Posterior vena cava (tissue), 2 donors: ENCODE measurements around the gene ACVR1C. TPM values are rescaled to one million over a fixed set of nuclear protein-coding genes. Genes with fewer than 3 reads are reported as not detected.

Experiments used
- DNase-seq: peaks from one replicate; pipeline ENCODE4 v3.0.0-alpha.2; 2020; ENCODE audit warnings: low spot score
- intact Hi-C, 2 donors: fragments of 100-400 bp; cut with DNase I; formaldehyde crosslinking; loops; one replicate each; pipeline versions ENCODE4 v1.14.1 to v1.14.2; 2022 to 2023
- long read RNA-seq, 2 donors: library from polyadenylated mRNA; unstranded; transcript quantifications; one replicate each; pipeline ENCODE4 v2.0.0, GENCODE V29; 2020 to 2021
- total RNA-seq, 2 donors: library from RNA; stranded (reverse); fragmentation: NEBNext Ultra II Directional; extraction: Animal tissue kit (Norgen Biotek cat#: 25700); gene quantifications; one replicate each; pipeline ENCODE4 v1.2.1, GENCODE V29; 2021
- donor health status: DM: yes; HTN: yes; CAD: no.
- donor health status: DM: yes; HTN: yes; CAD: no.

ACVR1C gene
- total RNA-seq = under 1 TPM; 0.19 to 0.52 TPM
- long read RNA-seq, donor 1 = 0 reads
- long read RNA-seq, donor 2 = 0 reads

DNA sequence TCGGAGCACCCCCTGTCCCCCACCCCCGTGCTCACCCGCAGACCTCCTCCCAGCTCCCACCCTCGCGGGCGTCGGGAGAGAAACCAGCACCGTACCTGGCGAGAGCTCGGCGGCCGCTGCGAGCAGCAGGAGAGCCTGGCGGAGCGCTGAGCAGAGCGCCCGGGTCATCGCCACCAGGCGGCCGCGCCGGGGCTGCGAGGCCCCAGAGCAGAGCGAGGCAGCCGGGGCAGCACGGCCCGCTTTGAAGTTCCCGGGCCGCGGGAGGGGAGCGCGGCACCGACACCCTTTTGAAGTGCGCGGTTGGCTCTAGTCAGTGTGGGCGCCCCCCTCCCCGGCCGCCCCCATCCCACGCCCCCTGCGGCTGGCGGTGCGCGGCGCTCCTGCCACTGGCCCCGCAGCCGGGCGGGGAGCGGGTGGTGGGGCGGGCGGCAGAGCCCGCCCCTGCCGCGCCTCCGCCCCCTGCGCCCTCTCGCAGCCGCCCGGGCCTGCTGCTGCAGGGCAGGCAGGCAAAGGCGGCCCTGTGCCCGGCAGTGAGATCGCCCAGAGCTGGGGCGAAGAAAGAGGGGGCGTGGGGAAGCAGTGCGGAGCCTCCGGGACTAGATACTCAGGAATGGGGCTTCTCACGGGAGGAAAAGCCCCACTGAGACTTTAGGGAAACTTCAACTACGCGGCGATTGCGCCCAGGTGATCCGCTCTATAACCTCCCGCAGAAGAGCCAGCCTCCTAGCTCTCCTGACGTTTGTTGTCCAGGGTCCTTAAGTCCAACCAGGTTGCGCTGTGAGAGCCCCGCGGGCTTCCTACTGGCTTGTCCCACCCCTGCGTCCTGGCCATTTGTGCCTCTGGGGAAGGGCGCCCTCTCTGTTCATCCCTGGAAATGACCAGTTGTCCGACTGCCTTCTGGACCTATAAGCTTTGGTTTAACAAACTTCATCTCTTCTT, at the start of gene ACVR1C:
Gene ACVR1C (minus strand): TSS at position 388 of the 939 bp plus-strand sequence. CDS start 220 bp downstream, at position 168.
- DNase-seq = peak; percentile 79
- intact Hi-C loops = no loop called here

DNA sequence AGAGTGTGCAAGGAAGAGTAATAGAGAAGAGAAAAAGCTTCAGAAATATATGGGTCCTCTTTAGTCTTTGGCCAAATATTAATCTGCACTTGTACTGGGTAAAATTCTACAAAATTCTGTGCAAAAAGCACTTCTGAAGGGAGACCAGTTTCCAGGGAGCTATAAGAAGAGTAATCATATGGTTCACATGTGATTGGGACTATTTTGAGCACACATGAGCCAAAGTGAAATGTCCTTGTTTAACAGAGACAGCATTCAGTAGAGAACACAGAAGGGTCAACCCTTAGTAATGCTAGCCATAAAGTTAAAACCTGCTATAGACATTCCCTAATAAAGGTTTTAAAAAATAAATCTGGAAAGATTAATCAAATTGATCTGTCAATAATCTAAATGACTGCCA, 49.3 kb upstream of the ACVR1C start:
- intact Hi-C loops = no loop called here
- no peak for DNase-seq

DNA sequence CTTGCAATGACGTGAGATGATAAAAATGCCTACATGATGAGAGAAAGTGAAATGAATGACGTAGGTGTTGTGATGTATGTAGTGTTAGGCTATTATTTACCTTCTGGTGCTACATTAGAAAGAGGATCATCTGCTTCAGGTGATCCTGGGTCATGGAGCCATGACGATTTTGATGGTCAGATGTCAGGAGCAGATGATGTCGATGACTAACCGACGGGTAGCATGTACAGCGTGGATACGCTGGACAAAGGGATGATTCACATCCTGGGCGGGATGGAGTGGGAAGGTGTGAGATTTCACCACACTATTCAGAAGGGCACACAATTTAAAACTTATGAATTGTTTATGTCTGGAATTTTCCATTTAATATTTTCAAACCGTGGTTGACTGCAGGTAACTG, 43.5 kb upstream of the ACVR1C start:
- intact Hi-C loops = no loop called here

DNA sequence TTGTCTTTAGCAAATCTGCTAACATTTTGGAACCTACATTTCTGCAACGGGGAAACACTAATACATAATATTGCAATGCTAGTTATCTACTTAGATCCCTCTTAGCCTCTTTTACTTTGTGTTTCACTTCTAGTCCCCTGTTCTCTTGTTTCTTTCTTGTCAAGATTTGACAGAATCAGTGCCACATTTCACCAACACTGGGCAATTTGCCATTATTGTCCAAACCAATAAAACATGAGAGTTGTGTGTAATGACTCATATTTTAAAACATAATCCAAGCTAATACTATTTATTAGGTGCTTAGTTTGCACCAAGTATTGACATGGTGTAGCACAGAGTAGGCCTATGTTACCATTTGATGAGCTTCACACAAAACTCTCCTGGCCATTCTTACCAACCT, 33.7 kb upstream of the ACVR1C start:
- DNase-seq = no peak
- intact Hi-C loops = no loop called here

More for the DNA sequence above, 43.5 kb upstream of the ACVR1C start:
- DNase-seq = no peak

DNA sequence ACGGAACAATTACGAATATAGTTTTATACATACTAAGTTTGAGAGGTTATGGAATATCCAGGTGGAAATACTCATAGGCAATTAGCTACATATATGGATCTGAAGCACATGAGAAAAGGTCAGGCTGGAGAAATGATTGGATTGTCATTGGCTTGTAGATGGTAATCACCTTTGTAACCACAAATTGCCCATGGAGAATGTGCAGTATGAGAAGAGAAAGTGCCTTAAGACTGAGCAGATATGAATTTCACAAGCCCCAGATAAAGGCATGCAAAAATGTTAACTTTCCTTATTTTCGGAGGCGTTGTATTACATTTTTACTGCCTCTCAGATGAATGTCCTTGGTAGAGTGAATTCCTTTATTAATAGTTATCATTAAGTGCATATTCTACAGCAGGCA, 33.1 kb upstream of the ACVR1C start:
- intact Hi-C loops = no loop called here
- DNase-seq = no peak

DNA sequence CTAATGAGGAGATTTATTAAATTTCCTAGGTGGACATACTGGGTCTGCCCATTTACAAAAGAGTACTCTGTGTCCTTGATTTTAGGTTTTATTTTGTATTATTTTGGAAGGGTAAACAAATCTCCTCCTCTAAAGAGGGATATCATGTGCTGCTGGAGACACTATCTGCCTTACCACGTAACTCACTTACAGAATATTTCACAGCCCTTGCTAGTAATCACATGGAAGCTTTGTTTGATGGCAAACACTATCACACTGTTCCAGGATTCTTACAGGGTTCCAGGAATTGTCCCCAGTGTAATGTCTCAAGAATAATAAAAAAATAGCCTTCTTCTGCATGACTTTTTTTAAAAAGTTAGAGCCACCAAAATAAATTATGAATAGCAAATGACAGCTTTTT, 29.2 kb upstream of the ACVR1C start:
- intact Hi-C loops = no loop called here
- DNase-seq = no peak

DNA sequence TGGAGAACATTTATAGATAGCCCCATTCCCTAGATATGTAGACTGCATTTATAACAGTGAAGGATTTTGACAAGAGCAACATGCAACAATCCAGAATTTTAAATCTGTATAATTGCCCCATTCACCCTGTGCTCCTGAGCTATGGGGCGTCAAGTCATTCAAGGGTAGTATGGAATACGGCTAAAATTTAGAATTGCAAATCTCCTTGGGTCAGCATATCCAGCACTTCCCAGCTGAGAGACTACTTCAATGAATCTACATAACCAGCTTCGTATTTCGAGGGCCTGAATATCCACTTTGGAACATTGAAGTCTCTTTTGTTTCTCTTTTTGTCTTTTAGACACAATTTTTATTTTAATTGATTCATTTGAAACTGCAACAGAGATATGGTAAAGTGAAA, 28.4 kb upstream of the ACVR1C start:
- DNase-seq = no peak
- intact Hi-C loops = no loop called here

DNA sequence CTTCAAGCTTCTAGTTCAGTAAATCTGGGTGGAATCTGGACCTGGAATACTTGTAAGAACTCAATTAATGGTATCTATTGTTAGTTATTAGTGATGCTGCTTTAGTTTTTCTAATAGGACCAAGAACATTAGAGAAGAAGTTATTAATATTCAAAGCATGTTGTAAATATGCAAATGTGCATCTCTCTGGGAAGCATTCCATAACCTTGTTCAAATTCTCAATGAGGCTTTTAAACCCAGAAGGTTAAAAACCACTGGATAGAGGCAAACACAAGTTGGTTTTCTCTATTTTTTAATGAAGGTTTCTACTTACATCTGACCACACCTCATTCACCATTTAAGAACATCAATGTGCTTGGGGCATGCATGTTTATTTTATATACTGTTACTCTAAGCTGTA, 16.1 kb upstream of the ACVR1C start:
- DNase-seq = no peak
- intact Hi-C loops = no loop called here

DNA sequence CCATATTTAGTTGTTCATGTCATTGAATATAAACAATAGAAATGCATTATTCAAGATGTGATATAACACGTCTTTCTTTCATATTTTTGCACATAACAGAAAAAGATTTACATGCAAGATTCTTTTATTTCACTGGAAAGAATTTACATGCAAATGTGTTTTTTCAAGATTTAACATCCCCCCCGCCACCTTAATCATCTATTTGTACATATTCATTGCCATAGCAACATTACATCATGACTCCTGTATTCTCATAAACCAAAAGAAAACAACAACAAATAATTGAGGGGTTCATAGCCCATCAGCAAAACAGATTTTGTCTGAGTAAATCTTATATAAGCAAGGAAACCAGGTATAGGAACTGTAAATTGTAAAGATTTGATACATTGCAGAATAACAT, 3.2 kb upstream of the ACVR1C start:
- intact Hi-C loops = no loop called here
- DNase-seq = no peak

DNA sequence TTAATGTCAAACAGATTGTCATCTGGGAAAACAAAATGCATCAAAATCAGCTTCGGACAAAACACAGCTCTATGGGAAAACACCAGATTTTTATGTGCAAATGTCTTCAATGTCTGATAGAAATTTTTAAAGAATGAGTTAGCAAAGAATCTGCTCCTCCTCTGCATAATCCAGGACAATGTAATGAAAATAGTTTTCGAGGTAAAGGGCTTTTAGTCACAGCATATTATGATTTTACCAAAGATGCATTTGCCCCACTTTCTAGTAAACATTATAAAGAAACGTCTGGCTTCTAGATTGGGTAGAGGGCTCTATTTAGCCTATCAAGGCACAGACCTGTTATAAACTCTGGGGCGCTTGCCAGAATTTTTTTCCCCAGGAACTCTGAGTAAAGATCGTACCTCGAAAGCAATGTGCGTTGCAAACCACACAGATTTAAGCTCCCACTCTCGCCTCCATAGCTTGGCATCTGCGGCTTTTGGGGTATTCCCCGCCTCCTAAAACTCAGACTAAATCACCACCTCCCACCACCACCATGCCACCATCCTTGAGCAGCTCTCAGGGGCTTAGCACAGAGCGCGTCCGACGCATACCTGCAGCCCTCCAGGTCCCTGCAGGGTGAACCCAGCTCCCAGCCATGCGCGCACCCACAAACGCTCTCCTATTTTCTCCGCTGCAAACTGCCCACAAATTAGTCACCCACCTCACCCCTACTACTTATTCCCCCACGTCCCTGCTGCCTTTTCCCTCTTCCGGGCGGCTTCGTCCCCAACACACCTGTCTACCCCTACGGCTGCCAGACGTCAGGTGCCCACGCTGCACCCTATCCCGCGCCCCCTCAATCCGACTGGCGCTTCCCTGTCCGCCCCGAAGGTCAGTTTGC, 829 bp downstream of the ACVR1C start:
- peak; percentile 68 for DNase-seq
- intact Hi-C loops = no loop called here

DNA sequence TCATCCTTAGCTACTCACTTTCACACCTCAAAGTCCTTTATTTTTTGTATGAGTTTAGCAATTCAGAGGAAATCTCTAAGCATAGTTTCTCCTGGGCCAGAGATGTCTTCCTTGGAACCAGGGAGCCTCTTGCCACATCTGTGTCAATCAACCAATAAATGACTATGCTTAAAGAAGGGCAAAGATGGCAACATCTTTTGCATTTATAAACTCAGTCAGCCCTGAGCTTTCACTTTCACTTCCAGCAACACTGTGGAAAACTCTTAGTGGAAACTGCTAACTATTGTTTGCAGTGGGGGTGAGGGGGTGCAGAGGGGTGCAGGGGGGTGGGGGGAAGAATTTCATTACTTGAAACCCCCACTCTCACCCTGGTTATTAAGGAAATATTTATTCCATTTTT, 3.4 kb downstream of the ACVR1C start:
- DNase-seq = no peak
- intact Hi-C loops = no loop called here

DNA sequence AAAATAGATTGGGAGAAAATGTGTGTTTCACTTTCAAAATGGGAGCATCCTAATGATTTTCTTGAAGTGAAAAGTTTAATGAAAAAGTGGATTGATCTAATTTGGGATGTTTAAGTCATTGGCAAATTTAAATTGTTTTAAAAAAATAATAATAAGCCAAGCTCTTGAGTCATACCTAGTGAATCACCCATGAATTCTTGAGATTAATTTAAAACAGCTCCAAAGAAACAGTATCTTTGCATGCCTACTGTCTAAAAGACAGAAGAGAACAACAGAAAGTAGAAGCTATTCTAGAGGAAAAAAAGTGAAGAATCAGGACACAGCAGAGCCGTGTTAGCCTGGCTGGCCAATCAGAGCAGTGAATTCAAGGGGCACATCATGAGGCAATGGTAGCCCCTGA, 7.7 kb downstream of the ACVR1C start:
- intact Hi-C loops = no loop called here
- DNase-seq = no peak

DNA sequence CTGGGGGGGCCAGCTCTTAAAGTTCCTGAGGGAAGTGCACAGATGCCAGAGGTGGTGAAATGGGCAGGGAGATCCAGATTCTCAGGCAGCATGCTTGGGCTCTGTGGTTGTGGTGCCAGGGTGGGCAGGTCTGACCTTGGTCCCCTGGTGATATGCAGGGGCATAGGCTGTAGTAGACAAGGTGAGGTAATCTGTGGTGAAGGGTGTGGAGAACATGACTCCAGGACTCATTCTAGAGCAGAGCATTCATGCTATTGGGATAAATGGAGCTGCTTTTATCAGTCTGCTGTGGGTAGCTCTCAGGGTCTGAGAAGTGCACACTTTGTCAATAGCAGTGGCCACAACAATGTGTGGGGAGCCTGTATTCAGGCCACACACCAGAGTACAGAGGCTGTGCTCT, 16.9 kb downstream of the ACVR1C start:
- DNase-seq = no peak
- intact Hi-C loops = no loop called here

DNA sequence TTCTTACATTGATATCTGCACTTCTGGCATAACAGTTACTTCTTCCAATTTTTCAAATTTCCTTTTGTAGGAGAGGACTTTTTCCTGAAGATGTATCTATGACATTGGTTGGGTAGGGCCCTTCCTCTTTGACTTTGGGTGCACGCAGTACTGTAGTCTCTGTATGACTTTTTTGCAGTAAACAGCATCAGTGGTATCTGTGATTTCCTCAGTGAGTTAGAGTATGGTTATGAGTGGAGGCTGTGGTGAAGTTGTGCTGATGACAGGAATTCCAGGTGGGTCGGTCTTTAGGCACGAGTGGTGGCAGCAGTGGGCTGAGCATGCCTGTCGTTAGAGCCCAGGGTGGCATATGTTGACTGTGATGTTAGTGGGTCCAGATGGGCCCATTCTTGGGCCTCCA, 17.6 kb downstream of the ACVR1C start:
- intact Hi-C loops = no loop called here

DNA sequence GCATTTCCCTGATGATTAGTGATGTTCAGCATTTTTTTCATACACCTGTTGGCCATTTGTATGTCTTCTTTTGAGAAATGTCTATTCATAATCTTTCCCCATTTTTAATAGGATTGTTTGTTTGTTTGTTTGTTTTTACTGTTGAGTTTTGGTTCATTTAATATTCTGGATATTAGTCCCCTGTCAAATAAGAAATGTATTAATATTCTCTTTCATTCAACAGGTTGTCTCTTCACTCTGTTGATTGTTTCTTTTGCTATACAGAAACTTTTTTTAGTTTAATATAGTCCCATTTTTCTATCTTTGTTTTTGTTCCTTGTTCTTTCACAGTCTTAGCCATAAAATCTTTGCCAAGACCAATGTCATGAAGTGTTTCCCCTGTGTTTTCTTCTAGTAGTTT, 22.1 kb downstream of the ACVR1C start:
- no peak for DNase-seq
- intact Hi-C loops = no loop called here

More for the DNA sequence above, 17.6 kb downstream of the ACVR1C start:
- no peak for DNase-seq

DNA sequence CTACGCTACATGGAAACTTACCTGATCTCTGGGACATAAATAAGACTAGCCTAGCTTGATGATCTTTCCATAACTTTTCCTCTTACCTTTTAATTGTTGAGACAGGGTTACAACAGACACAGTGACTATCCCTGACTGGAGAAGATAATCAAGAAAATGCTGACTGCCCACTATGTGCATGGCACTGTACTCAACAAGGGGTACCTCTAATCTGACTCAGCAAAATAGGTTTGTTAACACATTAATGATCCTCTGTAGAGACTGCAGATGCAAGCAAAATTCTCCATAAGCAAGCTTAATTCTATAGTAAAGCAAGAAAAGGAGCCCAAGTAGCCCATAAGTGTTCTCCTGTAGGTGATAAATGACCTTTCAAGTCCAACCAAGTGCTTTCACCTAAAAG, 25.5 kb downstream of the ACVR1C start:
- intact Hi-C loops = no loop called here
- DNase-seq = no peak

DNA sequence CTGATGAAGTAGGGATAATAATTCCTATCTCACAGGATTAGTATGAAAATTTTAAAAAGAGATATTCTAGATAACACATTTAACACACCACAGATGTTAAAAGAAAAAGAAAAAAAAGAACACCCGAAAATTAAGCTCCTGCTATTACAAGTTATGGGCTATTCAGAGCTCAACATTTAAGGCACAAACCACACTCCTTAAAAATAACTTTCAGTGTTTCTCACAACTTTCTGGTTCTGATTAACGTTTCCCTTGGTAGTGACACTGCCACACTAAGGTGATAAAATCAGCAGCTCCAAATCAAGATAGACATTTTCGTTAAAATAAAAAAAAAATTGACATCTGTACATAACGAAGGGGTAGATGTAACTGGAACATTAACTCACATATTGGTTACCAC, 26.9 kb downstream of the ACVR1C start:
- intact Hi-C loops = no loop called here
- DNase-seq = no peak

DNA sequence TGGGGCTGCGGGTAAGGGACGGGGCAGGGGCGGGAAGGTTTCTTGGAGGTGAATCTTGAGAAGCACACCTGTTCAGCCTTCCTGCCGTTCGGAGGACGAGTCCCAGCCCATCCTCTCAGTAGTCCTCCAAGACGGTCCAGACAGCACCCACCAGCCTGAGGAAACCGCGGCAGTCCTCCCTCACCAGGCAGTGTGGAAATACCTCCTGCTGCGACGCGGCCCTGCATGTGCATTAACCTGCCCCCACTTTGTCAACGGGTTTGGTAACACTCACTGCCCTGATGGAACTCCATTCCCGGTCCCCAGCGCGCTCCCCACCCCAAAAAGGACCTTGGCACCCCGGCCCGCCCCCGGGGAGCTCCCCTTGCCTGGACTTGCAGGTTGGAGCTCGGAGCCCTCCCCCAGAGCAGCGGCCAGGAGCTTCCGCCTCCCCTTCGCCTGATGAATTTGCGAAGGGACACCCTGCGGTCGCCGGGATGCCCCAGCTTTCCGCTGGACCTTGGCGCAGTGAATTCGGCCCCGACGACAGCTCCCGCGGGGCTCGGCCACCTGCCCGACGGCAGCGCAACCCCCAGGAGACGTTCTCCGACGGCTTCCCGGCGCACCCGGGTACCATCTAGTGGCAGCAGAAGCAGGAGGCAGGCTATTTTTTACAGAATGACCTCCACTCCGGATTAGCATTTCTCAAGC, 31.5 kb downstream of the ACVR1C start:
- DNase-seq = no peak
- intact Hi-C loops = no loop called here

DNA sequence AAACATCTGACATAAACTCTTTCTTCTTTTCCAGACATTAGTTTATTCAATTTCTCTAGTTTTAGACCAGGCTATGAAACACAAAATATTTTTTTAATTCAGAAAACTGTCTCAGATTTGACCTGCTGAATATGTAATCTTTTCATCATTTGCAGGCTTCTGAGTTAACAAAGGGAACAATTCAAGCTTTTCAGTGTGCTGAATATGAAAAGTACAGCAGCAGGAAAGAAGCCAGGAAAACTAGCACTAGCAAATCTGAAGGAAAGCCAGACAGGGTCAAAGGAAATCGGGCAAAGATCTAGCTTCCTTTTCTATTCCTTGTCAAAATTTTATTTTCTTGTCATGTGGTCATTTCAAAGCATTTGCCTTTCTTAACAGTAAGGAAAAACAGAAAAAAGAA, 35.3 kb downstream of the ACVR1C start:
- intact Hi-C loops = no loop called here
- DNase-seq = no peak

DNA sequence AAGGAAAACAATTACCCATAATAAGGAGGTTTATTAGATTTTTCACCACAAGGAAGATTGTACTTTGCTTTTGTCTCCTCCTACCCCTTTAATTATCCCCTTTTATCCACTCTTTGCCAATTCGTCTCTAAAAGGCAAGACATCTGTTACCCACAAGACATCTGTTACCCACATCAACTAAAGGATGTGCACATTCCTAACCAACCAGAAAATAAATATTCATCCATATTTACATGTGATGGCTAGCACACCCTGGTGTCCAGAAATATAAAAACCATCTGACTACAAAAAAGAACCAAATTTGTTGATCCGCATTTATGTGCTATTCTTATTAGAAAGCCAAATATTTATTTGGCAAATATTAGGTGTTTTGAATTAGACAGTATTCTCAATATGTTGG, 35.7 kb downstream of the ACVR1C start:
- intact Hi-C loops = no loop called here
- DNase-seq = no peak
